ENCODE results near the gene SLC13A3.

SLC13A3 gene

DNA sequence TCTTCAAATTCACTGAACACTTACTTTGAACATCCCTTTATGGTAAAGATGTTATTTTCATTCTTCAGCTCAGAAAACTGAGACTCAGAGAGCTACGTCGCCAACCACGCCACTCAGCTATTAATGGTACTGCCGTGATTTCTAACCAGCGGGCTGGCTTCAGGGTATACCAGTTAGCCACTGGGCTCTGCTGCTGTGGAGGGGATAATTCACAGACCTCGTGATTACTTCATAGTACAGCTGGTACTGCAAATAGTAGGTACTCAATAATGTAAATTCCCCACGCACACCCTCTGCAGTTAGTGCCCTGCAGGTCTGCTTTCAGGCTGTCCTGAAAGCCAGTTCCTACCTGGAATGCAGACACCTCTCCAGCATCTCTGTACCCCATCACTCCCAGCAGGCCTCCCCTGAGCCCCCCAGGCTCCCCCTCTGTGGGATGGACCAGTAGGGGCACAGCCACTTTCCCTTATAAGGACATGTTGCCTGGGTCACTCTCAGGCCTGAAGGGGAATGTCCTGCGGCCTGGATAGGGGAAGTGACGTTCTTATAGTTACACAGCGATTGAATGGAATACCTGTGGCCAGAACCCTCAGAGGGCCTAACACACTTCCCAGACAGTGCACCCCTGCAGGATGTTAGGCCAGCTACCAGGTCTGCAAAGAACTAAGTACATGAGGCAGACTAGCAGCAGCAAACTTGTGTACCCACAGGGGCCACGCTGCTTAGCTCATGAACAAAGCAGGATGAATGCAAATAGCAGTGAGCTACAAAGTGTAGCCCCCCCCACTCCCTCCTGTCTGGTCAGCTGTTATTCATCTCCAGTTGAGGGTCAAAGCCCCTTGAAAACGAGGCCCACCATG, 99.5 kb downstream of the SLC13A3 start:
- H3K9me3 Mint-ChIP-seq, result no peaks in the 10 kb centered on the region
- H3K36me3 Mint-ChIP-seq (ENCODE audit: low read depth), result no peaks in the 10 kb centered on the region
- H3K4me3 Mint-ChIP-seq, result no peak overlapping the region
- no peak overlapping the region for H3K27ac Mint-ChIP-seq
- H3K4me1 Mint-ChIP-seq (ENCODE audit: low read depth), result peaks cover 40% of the 10 kb centered on the region
- no peak for DNase-seq
- peaks cover 2% of the 10 kb centered on the region for H3K27me3 Mint-ChIP-seq

DNA sequence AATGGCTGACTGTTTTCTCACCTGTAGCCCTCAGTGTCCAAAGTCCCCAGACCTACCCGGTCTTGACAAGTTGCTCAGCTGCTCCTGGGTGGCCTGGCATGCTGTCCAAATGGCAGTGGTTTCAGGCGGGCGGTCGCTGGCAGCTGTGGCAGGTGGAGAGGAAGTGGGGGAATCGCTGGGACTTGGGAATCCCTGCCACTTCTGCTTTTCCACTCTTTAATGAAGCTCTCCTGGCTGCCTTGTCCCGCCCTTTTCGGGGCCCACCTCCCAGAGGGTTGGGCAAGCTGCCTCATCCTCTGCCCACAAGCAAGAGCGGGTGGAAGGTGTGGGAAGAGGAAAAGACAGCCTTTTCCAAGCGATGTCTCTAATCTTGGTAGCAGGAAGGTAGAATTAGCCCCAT, 100.8 kb downstream of the SLC13A3 start, which contains the start of gene OCSTAMP:
TSS of gene OCSTAMP (minus strand) at position 194 of the 400 bp plus-strand sequence. CDS start at position 100, 94 bp downstream.
- no peaks in the 10 kb centered on the region for H3K27me3 Mint-ChIP-seq
- no peaks in the 10 kb centered on the region for H3K9me3 Mint-ChIP-seq
- no peak for DNase-seq
- no peak within 1 kb of the TSS for H3K4me3 Mint-ChIP-seq
- H3K27ac Mint-ChIP-seq, result no peak within 1 kb of the TSS
- H3K4me1 Mint-ChIP-seq (ENCODE audit: low read depth), result peaks cover 42% of the 10 kb centered on the region
- no peaks in the 10 kb centered on the region for H3K36me3 Mint-ChIP-seq (ENCODE audit: low read depth)

DNA sequence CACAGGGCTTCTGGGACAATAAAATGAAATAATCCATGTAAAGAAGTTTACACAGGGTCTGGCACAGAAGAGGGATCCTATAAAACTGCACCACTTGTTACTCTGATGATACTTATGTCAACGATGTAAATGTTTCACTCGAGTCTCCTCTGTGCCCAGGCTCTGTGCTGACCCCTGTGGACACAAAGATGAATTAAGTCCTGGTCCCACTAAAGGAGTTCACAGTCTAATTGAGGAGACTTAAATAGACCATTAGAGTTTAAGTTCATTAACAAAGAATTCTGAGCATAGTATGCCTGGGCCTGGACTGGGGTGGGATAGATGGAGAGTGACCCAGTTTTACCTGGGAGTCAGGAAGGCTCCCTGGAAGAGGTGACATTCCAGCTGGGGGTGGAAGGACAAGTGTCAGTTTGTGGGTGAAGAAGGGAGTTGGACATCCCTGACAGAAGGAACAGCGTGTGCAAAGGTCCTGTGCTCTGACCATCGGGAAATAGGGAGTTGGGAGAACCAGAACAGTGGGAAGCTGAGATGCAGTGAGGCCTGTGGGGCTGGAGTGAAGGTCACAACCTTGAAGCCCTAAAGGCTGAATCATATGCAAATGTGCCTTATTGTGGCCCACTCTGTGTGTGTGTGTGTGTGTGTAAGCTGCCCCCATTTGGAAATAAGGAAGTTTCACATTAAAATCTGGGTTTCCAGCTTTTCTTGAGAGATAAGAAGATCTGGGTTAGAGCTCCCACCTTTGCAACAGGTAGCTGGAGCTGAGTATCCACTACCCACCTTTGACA, 101.9 kb downstream of the SLC13A3 start:
- no peaks in the 10 kb centered on the region for H3K27me3 Mint-ChIP-seq
- DNase-seq, result no peak
- no peaks in the 10 kb centered on the region for H3K36me3 Mint-ChIP-seq (ENCODE audit: low read depth)
- H3K4me3 Mint-ChIP-seq, result no peak overlapping the region
- peaks cover 44% of the 10 kb centered on the region for H3K4me1 Mint-ChIP-seq (ENCODE audit: low read depth)
- no peaks in the 10 kb centered on the region for H3K9me3 Mint-ChIP-seq
- no peak overlapping the region for H3K27ac Mint-ChIP-seq

DNA sequence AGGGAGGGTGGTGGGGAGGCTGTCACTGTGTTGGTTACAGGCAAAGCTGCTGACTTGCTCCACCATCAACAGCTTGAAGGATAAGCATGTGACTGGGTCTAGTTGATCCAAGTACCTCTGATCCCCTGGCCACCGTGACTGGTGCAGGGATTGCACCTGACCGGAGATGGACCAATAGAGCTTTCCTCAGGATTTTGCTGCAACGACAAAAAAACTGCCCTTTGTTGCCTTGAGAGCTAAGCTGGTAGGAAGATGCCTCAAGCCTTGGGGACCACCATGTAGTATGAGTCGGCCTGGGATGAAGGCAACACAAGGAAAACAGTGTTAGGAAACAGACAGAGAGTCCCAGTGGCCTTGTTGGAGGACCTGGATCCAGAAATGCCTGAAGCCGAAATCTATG, 102.6 kb downstream of the SLC13A3 start:
- no peaks in the 10 kb centered on the region for H3K9me3 Mint-ChIP-seq
- H3K36me3 Mint-ChIP-seq (ENCODE audit: low read depth), result no peaks in the 10 kb centered on the region
- no peak overlapping the region for H3K27ac Mint-ChIP-seq
- peaks cover 3% of the 10 kb centered on the region for H3K27me3 Mint-ChIP-seq
- no peak overlapping the region for H3K4me3 Mint-ChIP-seq
- peaks cover 45% of the 10 kb centered on the region for H3K4me1 Mint-ChIP-seq (ENCODE audit: low read depth)
- no peak for DNase-seq

DNA sequence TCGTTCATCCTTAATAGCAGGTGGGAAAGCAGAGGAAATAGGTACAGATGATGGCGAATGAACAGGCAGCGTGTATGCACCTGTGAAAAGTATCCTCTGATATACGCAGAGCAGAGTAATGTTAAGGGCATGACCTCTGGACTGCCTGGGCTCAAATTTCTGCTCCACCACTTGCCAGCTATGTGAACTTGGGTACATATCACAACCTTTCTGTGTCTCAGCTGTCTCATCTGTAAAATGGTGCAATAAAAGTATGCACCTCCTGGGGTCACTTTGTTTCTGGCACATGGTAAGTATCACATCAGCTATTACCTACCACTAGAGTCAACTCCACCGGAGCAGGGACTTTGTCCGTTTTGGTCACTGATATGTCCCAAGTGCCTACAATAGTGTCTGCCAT, 103.3 kb downstream of the SLC13A3 start:
- no peak for DNase-seq
- Mint-ChIP-seq H3K9me3 (no peaks in the 10 kb centered on the region), H3K27ac (no peak overlapping the region), H3K27me3 (peaks cover 5% of the 10 kb centered on the region), H3K36me3 (ENCODE audit: low read depth) (no peaks in the 10 kb centered on the region), H3K4me1 (ENCODE audit: low read depth) (peaks cover 40% of the 10 kb centered on the region), H3K4me3 (no peak overlapping the region)

DNA sequence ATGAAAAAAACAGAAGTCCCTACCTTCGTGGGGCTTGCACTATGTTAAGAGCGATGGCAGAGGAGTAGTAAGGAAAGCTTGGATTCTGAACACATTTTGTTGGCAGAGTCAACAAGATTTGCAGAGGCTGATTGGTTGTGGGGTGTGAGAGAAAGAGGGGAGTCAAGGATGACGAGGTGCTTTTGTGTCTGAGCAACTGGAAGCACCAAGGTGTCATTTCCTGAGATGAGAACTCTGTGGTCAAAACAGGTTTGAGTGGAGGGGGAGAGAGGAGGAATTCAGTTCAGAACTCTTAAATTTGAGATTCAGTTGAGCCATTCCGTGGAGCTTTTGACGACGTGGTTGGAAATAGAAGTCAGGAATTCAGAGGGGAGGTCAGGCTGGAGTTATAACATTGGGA, 104.3 kb downstream of the SLC13A3 start:
- no peak for DNase-seq
- Mint-ChIP-seq H3K9me3 (no peaks in the 10 kb centered on the region), H3K36me3 (ENCODE audit: low read depth) (no peaks in the 10 kb centered on the region), H3K27ac (no peak overlapping the region), H3K27me3 (peaks cover 13% of the 10 kb centered on the region), H3K4me3 (no peak overlapping the region), H3K4me1 (ENCODE audit: low read depth) (peaks cover 29% of the 10 kb centered on the region)

DNA sequence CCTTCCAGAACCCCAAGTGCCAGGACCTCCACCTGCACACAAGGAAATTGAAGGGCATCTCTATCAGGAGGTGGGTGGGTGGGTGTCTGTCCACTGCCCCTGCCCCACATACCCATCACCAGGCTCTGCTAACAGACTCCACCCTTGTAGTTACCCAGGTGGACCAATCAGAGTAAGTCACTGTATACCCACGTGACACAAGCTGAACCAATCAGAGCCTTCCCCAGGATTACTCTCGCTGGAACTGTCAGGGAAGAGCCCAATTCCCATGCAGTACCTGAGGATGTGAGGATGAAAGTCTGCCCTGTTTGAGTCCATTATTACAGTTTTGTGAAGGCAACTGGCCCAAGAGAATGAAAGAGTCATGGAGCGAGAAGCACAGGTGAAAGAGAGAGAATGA, 105.0 kb downstream of the SLC13A3 start:
- Mint-ChIP-seq H3K36me3 (ENCODE audit: low read depth) (no peaks in the 10 kb centered on the region), H3K4me3 (no peak overlapping the region), H3K4me1 (ENCODE audit: low read depth) (peaks cover 25% of the 10 kb centered on the region), H3K9me3 (no peaks in the 10 kb centered on the region), H3K27me3 (peaks cover 13% of the 10 kb centered on the region), H3K27ac (no peak overlapping the region)
- DNase-seq, result no peak

DNA sequence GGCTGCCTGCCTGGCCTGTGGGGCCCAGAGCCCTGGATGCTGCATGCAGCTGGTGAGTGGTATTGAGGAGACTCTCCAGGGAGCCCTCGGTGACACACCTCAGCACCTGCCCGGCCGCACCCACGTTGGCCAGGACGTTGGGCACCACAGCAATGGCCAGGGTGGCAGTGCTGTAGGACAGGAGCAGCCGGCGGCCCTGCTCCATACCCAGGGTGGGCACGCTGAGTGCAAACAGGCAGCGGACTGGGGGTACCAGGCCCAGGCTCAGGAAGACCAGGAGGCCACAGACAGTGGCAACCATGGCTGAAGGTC, 105.5 kb downstream of the SLC13A3 start:
- Mint-ChIP-seq H3K27me3 (peaks cover 17% of the 10 kb centered on the region), H3K9me3 (no peaks in the 10 kb centered on the region), H3K27ac (no peak overlapping the region), H3K4me3 (no peak overlapping the region), H3K36me3 (ENCODE audit: low read depth) (no peaks in the 10 kb centered on the region), H3K4me1 (ENCODE audit: low read depth) (peaks cover 25% of the 10 kb centered on the region)
- no peak for DNase-seq

DNA sequence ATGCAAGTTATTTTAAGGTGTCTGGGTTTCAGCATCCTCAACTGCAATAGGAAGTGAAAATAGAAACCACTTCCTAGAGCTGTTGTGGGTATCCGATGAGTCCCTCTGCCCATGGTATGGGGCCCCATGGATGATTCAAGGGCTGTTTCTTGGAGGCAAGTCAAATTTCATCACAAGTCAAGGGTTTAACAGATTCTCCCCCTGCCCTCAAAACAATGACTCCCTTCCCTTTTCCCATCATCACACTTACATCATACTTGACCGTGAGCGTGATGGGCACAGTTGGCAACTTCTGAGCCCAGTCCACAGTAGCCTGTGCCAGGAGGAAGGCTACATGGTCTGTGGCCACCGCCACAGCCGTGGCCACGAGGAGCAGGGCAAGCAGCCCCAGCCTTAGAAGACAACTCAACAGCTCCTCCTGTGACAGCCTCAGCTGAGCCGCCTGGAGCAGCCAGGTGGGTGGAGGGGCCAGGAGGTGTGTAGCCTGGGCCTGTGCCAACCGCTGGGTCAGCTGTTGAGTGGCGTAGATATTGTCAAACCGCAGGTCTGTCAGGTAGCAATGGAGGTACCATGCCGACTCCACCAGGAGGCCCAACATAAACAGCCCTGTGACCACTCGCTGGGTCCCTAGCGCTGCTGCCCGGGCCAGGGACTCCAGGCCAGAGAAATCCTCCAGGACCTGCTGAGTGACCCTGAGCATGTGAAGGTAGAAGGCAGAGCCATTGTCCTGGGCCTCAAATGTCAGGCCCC, 106.0 kb downstream of the SLC13A3 start:
- H3K4me1 Mint-ChIP-seq (ENCODE audit: low read depth), result peaks cover 21% of the 10 kb centered on the region
- H3K27me3 Mint-ChIP-seq, result peaks cover 17% of the 10 kb centered on the region
- peak overlapping the region; percentile 38 for H3K4me3 Mint-ChIP-seq
- no peaks in the 10 kb centered on the region for H3K36me3 Mint-ChIP-seq (ENCODE audit: low read depth)
- peak overlapping the region; percentile 82 for H3K27ac Mint-ChIP-seq
- no peaks in the 10 kb centered on the region for H3K9me3 Mint-ChIP-seq
- DNase-seq, result peak; percentile 49

DNA sequence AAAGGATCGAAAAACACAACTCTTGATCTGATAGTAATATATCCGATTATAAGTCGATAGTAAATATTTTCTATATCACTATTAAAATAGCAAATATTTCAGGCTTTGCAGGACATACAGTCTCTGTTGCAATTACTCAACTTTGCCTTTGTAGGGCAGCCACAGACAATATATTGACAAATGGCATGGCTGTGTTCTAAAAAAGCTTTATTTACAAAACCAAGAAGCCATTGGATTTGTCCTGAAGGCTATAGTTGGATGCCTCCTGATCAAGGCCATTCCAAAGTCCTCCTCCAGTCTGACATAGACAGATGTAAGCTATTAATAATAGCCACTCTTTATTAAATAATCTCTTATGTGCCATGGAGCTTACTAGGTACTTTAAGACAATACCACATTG, 106.7 kb downstream of the SLC13A3 start:
- H3K9me3 Mint-ChIP-seq, result no peaks in the 10 kb centered on the region
- no peaks in the 10 kb centered on the region for H3K36me3 Mint-ChIP-seq (ENCODE audit: low read depth)
- DNase-seq, result no peak
- H3K27ac Mint-ChIP-seq, result no peak overlapping the region
- no peak overlapping the region for H3K4me3 Mint-ChIP-seq
- peaks cover 19% of the 10 kb centered on the region for H3K4me1 Mint-ChIP-seq (ENCODE audit: low read depth)
- peaks cover 17% of the 10 kb centered on the region for H3K27me3 Mint-ChIP-seq

DNA sequence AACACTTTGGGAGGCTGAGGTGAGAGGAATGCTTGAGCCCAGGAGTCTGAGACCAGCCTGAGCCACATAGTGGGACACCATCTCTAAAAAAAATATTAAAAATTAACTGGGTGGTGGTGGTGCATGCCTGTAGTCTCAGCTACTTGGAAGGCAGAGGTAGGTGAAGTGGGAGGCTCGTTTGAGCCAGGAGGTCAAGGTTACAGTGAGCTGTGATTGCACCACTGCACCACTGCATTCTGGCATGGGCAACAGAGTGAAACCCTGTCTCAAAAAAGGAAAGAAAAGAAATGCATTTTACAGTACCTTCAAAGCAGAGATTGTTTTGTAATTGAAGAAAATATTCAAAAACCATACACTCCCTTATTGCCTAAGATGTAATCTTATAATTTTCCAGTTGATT, 107.3 kb downstream of the SLC13A3 start:
- H3K27ac Mint-ChIP-seq, result no peak overlapping the region
- no peaks in the 10 kb centered on the region for H3K9me3 Mint-ChIP-seq
- H3K36me3 Mint-ChIP-seq (ENCODE audit: low read depth), result no peaks in the 10 kb centered on the region

DNA sequence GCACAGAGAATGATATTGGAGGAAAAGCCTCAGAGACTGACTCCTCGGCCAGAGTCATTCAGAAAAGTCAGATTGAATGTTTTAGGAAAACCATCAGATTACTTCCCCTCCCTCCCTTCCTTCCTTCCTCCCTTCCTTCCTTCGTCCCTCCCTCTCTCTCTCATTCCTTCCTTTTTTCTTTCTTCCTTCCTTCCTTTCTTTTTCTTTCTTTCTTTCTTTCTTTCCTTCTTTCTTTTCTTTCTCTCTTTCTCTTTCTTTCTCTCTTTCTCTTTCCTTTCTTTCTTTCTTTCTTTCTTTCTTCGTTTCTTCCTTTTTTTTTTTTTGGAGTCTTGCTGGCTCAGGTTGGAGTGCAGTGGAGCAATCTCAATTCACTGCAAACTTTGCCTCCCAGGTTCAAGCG, 108.2 kb downstream of the SLC13A3 start:
- H3K36me3 Mint-ChIP-seq (ENCODE audit: low read depth), result no peaks in the 10 kb centered on the region
- no peak overlapping the region for H3K27ac Mint-ChIP-seq
- DNase-seq, result no peak
- no peak overlapping the region for H3K4me3 Mint-ChIP-seq
- H3K9me3 Mint-ChIP-seq, result no peaks in the 10 kb centered on the region
- H3K27me3 Mint-ChIP-seq, result peaks cover 26% of the 10 kb centered on the region
- peaks cover 19% of the 10 kb centered on the region for H3K4me1 Mint-ChIP-seq (ENCODE audit: low read depth)

More for the DNA sequence above, 107.3 kb downstream of the SLC13A3 start:
- Mint-ChIP-seq H3K27me3 (peaks cover 21% of the 10 kb centered on the region), H3K4me1 (ENCODE audit: low read depth) (peaks cover 19% of the 10 kb centered on the region), H3K4me3 (no peak overlapping the region)
- no peak for DNase-seq

DNA sequence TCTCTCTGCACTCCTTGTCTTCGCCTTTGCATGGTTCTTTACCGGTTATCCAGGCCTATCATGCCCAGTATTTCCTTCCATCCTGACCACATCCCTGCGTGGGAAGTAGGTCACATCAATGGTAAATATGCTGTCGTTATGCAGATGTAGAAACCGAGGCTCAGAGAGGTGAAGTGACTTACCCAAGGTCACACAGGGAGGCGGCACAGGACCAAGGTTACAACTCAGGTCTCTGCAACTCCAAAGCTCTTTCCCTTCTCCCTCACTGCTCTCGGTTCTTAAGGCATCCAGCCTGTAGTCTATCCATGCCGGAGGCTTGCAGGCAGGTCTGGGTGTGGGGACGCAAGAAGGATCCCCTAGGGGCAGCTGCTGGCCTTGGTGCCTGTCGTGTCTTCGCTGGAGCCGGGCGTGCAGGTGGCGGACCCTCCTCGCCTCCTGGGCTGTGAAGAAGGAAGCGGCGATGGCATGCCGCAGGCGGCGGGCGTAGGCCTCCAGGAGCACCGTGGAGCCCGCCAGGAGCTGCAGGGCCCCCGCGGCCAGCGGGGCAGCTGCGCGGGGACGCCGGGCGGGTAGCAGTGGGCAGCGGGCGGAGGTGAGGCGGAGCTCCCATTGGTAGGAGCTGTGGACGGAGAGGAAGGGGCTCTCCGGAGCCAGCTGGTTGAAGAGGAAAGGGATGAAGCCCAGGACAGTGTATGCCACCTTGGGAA, 109.9 kb downstream of the SLC13A3 start:
- Mint-ChIP-seq H3K4me3 (no peak overlapping the region), H3K4me1 (ENCODE audit: low read depth) (peaks cover 19% of the 10 kb centered on the region), H3K27ac (no peak overlapping the region), H3K27me3 (peaks cover 38% of the 10 kb centered on the region), H3K36me3 (ENCODE audit: low read depth) (no peaks in the 10 kb centered on the region), H3K9me3 (no peaks in the 10 kb centered on the region)
- DNase-seq, result no peak

DNA sequence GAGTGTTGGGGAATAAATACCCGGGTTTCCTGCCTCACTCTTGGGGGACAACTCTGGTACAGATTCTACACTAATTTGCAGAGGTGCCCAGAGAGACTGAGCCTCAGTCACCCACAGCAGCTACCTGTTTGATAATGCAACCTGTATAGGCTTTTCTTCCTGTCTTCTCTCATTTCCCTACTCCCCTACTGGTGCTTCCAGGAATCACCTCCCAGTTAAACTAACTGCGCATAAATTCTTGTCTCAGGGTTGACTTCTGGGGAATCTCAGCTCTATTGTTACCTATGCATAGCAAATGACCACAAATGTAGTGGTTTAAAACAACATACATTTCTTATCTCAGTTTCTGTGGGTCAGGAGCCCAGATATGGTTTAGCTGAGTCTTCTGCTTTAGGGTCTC, 112.1 kb downstream of the SLC13A3 start:
- peaks cover 37% of the 10 kb centered on the region for H3K27me3 Mint-ChIP-seq
- peaks cover 5% of the 10 kb centered on the region for H3K4me1 Mint-ChIP-seq (ENCODE audit: low read depth)
- no peaks in the 10 kb centered on the region for H3K9me3 Mint-ChIP-seq
- H3K36me3 Mint-ChIP-seq (ENCODE audit: low read depth), result no peaks in the 10 kb centered on the region
- H3K27ac Mint-ChIP-seq, result no peak overlapping the region
- H3K4me3 Mint-ChIP-seq, result no peak overlapping the region
- no peak for DNase-seq
